Omental fat pad (tissue), 4 donors: ENCODE data around the gene SLC2A1. TPM values are rescaled to one million over a fixed set of nuclear protein-coding genes. Genes with fewer than 3 reads are reported as not detected.

Experiments
- ATAC-seq: fragments of 150-250 bp; one replicate; pipeline ENCODE4 v1.9.1; 2016; ENCODE audit warnings: mild to moderate bottlenecking, moderate library complexity; ENCODE audit not compliant: low FRiP score
- DNase-seq: peaks from one replicate; pipeline ENCODE4 v3.0.0-alpha.2; 2019; ENCODE audit warnings: low spot score
- CTCF ChIP-seq, 3 donors: fragments of 450-650 bp; IDR thresholded peaks; one replicate each; pipeline ENCODE4 v1.5.1; 2016 to 2017; ENCODE audit warnings: antibody characterized with exemption in 3 of 3, mild to moderate bottlenecking in 3 of 3, moderate library complexity in 2 of 3
- total RNA-seq, 4 donors: library from RNA; depleted of rRNA; stranded (reverse); fragments of >200 nt; gene quantifications; one replicate each; pipeline ENCODE4 v1.1.0, GENCODE V29; 2016

SLC2A1 gene
- total RNA-seq, 4 donors from 2014 or later = 13.4 to 71.5 (median 48.0) TPM

GRCh38 chr1:42931108-42931539 lies 27.5 kb downstream of the SLC2A1 start:
- TF ChIP-seq CTCF (IDR thresholded peaks at IDR 0.05) = no peak
- DNase-seq (no peak), ATAC-seq (no peak)

GRCh38 chr1:42930178-42931107 lies 28.2 kb downstream of the SLC2A1 start:
- no peak for TF ChIP-seq CTCF (IDR thresholded peaks at IDR 0.05)
- ATAC-seq (no peak), DNase-seq (no peak)

DNA sequence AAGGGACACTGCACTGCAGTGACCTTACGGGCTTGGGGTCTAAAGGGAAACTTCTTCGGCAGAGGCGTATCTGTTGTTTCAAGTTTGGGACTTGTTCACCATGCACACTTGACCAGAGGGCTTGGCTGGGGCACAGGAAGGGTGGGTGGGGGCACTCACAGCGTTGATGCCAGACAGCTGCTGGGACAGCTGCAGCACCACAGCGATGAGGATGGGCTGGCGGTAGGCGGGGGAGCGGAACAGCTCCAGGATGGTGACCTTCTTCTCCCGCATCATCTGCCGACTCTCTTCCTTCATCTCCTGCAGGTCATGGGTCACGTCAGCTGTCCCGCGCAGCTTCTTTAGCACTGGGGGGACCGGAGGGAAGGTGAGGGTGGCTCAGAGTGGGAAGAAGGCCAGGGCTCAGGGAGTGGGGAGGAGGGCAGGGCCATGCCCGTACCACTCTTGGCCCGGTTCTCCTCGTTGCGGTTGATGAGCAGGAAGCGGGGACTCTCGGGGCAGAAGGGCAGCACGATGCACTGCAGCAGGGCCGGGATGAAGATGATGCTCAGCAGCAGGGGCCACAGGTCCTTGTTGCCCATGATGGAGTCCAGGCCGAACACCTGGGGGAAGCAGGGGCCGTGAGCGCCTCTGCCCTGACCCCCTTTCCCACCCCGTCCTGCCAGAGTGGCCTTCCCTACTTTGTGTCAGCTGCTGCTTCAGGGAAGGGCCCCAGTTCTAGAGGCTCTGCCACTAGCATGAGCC lies 29.1 kb downstream of the SLC2A1 start:
- ATAC-seq = no peak
- TF ChIP-seq CTCF (IDR thresholded peaks at IDR 0.05) = no peak
- no peak for DNase-seq

DNA sequence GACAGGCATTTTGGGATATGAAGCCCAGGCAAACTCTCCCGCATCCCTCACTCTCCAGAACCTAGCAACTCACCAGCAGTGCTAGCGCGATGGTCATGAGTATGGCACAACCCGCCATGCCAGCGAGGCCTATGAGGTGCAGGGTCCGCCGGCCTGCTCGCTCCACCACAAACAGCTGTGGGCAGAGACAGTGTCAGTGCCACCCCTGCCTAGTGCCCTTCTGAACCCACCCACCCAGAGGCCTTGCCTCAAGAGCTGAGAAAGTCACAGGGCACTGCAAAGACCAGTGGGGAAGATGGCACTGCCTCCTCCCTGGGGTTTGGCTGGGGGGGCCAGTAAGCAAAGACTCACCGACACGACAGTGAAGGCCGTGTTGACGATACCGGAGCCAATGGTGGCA lies 29.8 kb downstream of the SLC2A1 start:
- ATAC-seq = no peak
- no peak for DNase-seq
- no peak for TF ChIP-seq CTCF (IDR thresholded peaks at IDR 0.05)

GRCh38 chr1:42927920-42928505 lies 30.7 kb downstream of the SLC2A1 start:
- no peak for ATAC-seq
- no peak for TF ChIP-seq CTCF (IDR thresholded peaks at IDR 0.05)
- DNase-seq = no peak

DNA sequence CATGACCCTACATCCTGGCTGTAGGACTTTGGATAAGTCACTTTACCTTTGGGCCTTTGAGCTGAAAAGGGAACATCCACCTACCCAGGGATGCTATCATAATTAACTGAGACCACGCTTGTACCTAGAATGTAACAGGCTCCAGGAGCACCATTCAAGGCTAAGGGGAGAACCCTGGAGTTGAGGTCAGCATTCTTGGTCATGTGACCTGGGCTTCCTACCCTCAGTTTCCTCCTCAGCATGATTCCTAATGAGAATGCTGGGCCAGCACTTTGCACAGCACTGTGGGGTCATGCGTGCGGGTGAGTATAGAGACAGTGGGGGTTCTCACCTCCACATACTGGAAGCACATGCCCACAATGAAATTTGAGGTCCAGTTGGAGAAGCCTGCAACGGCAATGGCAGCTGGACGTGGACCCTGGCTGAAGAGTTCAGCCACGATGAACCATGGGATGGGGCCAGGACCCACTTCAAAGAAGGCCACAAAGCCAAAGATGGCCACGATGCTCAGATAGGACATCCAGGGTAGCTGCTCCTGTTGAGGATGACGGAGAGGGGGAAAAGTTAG lies 31.3 kb downstream of the SLC2A1 start:
- no peak for ATAC-seq
- no peak for DNase-seq
- no peak for TF ChIP-seq CTCF (IDR thresholded peaks at IDR 0.05)
